Breast epithelium (tissue), 3 donors: Measurements from ENCODE around the gene HOXA11.

Experiments
- POLR2A ChIP-seq: fragments of 450-650 bp; IDR thresholded peaks from one replicate; pipeline ENCODE4 v1.6.1; 2016; ENCODE audit warnings: antibody characterized with exemption, mild to moderate bottlenecking, moderate library complexity
- TF ChIP-seq, protein P1 (sequence below), 3 donors: fragments of 450-650 bp; IDR thresholded peaks; one replicate each; pipeline ENCODE4 v1.5.1; 2016 to 2017; ENCODE audit warnings: antibody characterized with exemption in 3 of 3, mild to moderate bottlenecking in 3 of 3, moderate library complexity in 3 of 3

- TF ChIP-seq POLR2A = no peak
- TF ChIP-seq, protein P1, sequence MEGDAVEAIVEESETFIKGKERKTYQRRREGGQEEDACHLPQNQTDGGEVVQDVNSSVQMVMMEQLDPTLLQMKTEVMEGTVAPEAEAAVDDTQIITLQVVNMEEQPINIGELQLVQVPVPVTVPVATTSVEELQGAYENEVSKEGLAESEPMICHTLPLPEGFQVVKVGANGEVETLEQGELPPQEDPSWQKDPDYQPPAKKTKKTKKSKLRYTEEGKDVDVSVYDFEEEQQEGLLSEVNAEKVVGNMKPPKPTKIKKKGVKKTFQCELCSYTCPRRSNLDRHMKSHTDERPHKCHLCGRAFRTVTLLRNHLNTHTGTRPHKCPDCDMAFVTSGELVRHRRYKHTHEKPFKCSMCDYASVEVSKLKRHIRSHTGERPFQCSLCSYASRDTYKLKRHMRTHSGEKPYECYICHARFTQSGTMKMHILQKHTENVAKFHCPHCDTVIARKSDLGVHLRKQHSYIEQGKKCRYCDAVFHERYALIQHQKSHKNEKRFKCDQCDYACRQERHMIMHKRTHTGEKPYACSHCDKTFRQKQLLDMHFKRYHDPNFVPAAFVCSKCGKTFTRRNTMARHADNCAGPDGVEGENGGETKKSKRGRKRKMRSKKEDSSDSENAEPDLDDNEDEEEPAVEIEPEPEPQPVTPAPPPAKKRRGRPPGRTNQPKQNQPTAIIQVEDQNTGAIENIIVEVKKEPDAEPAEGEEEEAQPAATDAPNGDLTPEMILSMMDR (IDR thresholded peaks at IDR 0.05) = no peak
Measured at GRCh38 chr7:27183682-27184336, 1.2 kb downstream of the HOXA11 start.
